Left ventricle myocardium inferior (tissue), 1 donor: ENCODE measurements around the gene EIF2S1. TPM values are rescaled to one million over a fixed set of nuclear protein-coding genes. Genes with fewer than 3 reads are reported as not detected.
"Not testable (repeated sequence)": the region's sequence is repeated elsewhere in the genome, so short reads cannot be mapped to it uniquely, and the experiment has no call there.

ENCODE experiments used
- DNase-seq: peaks from one replicate; pipeline ENCODE4 v3.0.0-alpha.2; 2020
- H3K27ac ChIP-seq: fragments of 200-600 bp; replicated peaks from 2 replicates; pipeline ENCODE4 v1.8.0; 2021
- H3K27me3 ChIP-seq: fragments of 200-600 bp; 2 replicates; pipeline ENCODE4 v1.8.0; 2021; ENCODE audit warnings: low read depth
- H3K36me3 ChIP-seq: fragments of 200-600 bp; 2 replicates; pipeline ENCODE4 v1.8.0; 2021
- H3K4me1 ChIP-seq: fragments of 200-600 bp; 2 replicates; pipeline ENCODE4 v1.8.0; 2021
- H3K4me3 ChIP-seq: fragments of 200-600 bp; 2 replicates; pipeline ENCODE4 v1.8.0; 2021; ENCODE audit warnings: mild to moderate bottlenecking, moderate library complexity
- H3K9me3 ChIP-seq: fragments of 200-600 bp; replicated peaks from 2 replicates; pipeline ENCODE4 v1.8.0; 2021
- CTCF ChIP-seq: fragments of 200-600 bp; IDR thresholded peaks from 2 replicates; pipeline ENCODE4 v1.8.0; 2021; ENCODE audit warnings: antibody characterized with exemption, mild to moderate bottlenecking, borderline replicate concordance
- intact Hi-C: fragments of 100-400 bp; cut with micrococcal nuclease; formaldehyde crosslinking; loops from one replicate; pipeline ENCODE4 v1.11.0; 2022
- total RNA-seq: library from RNA; stranded (reverse); fragmentation: NEBNext Ultra II Directional; extraction: Animal tissue kit (Norgen Biotek cat#: 25700); gene quantifications from one replicate; pipeline ENCODE4 v1.2.1, GENCODE V29; 2021
- donor health status: DM: no; HTN: yes; CAD: no; lungs with severe emphysema.

EIF2S1 gene
- total RNA-seq, 1 donor from 2014 or later: 92.7 TPM

GRCh38 chr14:67405771-67406170 lies 45.6 kb downstream of the EIF2S1 start:
- peaks cover 2% of the 10 kb centered on the region for H3K27me3 ChIP-seq
- no peak for TF ChIP-seq CTCF
- no peaks in the 10 kb centered on the region for H3K36me3 ChIP-seq
- H3K4me3 ChIP-seq: no peak overlapping the region
- intact Hi-C loops: no loop called here
- peaks cover 4% of the 10 kb centered on the region for H3K9me3 ChIP-seq
- no peak overlapping the region for H3K27ac ChIP-seq
- DNase-seq: no peak
- no peaks in the 10 kb centered on the region for H3K4me1 ChIP-seq

DNA sequence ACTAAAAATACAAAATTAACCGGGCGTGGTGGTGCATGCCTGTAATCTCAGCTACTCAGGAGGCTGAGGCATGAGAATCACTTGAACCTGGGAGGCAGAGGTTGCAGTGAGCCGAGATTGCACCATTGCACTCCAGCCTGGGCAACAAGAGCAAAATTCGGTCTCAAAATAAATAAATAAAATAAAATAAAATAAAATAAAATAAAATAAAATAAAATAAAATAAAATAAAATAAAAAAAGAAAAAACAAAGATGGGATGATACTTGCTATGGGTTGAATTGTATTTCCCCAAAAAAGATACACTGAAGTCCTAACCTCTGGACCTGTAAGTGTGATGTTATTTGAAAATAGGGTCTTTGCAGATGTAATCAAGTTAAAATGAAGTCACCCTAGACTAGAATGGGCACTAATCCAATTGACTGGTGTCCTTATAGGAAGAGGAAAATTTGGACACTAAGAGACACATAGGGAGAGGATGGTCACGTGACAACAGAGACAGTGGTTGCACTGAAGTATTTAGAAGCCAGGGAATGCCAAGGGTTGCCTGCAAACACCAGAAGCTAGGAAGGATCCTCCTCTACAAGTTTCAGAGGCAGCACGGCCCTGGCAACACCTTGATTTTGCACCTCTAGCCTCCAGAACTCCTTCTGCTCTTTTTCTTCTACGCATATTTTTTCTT lies 48.1 kb downstream of the EIF2S1 start:
- intact Hi-C loops, H3K9me3 ChIP-seq, H3K36me3 ChIP-seq, H3K27ac ChIP-seq, DNase-seq, H3K4me3 ChIP-seq: not testable (repeated sequence)
- Histone ChIP-seq H3K27me3 (peaks cover 23% of the 10 kb centered on the region), H3K4me1 (peaks cover 12% of the 10 kb centered on the region)

GRCh38 chr14:67409461-67409860 lies 49.3 kb downstream of the EIF2S1 start:
- Histone ChIP-seq H3K9me3 (no peaks in the 10 kb centered on the region), H3K36me3 (no peaks in the 10 kb centered on the region), H3K4me1 (peaks cover 12% of the 10 kb centered on the region), H3K27me3 (peaks cover 23% of the 10 kb centered on the region), H3K27ac (no peak overlapping the region), H3K4me3 (no peak overlapping the region)
- no peak for TF ChIP-seq CTCF
- intact Hi-C loops: no loop called here
- DNase-seq: no peak

- H3K27me3 ChIP-seq: peaks cover 23% of the 10 kb centered on the region
- H3K9me3 ChIP-seq: no peaks in the 10 kb centered on the region
- no peak overlapping the region for H3K4me3 ChIP-seq
- intact Hi-C loops: no loop called here
- DNase-seq: no peak
- no peaks in the 10 kb centered on the region for H3K36me3 ChIP-seq
- H3K27ac ChIP-seq: no peak overlapping the region
- peaks cover 12% of the 10 kb centered on the region for H3K4me1 ChIP-seq
- no peak for TF ChIP-seq CTCF
Measured at GRCh38 chr14:67410313-67410712, 50.2 kb downstream of the EIF2S1 start.

DNA sequence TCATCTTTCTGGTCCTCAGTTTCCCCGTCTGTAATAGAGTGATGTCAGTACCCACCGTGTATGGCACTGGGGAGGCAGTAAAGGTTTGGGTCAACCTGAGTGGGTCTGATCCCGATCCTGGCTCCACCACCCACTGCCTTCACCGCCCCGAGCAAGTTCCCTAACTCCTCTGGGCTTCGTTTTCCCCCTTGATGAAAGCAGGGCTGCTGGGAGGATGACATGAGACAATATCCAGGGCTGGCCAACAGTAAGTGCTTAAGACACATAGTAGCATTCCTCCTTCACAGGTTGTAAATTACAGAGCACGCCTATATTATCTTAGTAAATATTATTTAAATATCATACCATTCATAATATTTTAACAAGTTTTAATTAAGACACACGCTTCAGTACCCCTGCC lies 51.2 kb downstream of the EIF2S1 start:
- H3K4me1 ChIP-seq: peaks cover 12% of the 10 kb centered on the region
- H3K4me3 ChIP-seq: peak overlapping the region; percentile 64
- no peaks in the 10 kb centered on the region for H3K36me3 ChIP-seq
- H3K27ac ChIP-seq: no peak overlapping the region
- no peak for TF ChIP-seq CTCF
- DNase-seq: no peak
- peaks cover 23% of the 10 kb centered on the region for H3K27me3 ChIP-seq
- intact Hi-C loops: no loop called here
- H3K9me3 ChIP-seq: no peaks in the 10 kb centered on the region

DNA sequence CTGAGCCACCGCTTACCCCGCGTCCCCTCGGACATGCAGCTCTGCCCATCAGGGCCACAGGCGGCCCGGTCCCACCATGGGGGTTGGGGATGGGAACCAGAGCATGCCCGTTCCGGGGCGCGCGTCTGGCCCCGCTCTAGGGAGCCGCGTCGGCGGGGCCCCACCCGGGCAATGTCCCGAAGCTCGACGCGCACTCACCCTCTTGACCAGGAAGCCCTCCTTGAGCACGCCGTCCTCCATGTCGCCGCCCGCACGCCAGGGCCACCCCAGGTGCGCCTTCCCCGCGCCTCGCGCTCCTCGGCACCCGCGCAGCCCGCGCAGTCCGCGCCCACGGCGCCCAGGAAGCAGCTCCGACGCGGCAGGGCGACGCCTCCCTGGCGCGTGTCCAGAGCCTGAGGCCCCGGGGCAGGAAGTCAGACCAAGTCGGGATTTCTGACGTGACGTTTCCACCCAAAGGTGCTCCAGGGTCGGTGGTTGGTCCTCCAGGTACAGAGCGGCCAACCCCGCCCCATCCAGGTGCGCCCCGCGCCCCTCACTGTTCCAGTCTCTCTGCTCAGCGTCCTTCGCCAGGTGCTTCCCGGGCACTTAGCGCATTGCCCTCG lies 51.8 kb downstream of the EIF2S1 start, which contains the start of gene PLEK2:
Gene PLEK2 (minus strand): TSS at position 346 of the 602 bp plus-strand sequence. CDS start 106 bp downstream, at position 240.
- intact Hi-C loops: no loop called here
- Histone ChIP-seq H3K27me3 (peaks cover 26% of the 10 kb centered on the region), H3K4me3 (peak within 1 kb of the TSS; percentile 64), H3K27ac (no peak within 1 kb of the TSS), H3K4me1 (peaks cover 12% of the 10 kb centered on the region), H3K9me3 (no peaks in the 10 kb centered on the region), H3K36me3 (no peaks in the 10 kb centered on the region)
- TF ChIP-seq CTCF: no peak
- DNase-seq: no peak
